GM19035 (cell line): ENCODE data around the gene DOK4.

Experiments used
- ATAC-seq: cut with Tn5 transposase; IDR thresholded peaks from one replicate; pipeline ENCODE4 v1.9.1; 2021; ENCODE audit not compliant: unreplicated experiment

Gene DOK4

GRCh38 chr16:57485916-57486857, at the start of gene DOK4:
DOK4 (minus strand) TSS chr16:57486493; CDS start chr16:57479507, 6,986 bp downstream.
- ATAC-seq, result peak; percentile 78

GRCh38 chr16:57535680-57536305, 49.5 kb upstream of the DOK4 start:
- peak; percentile 53 for ATAC-seq

GRCh38 chr16:57534881-57535658, 48.8 kb upstream of the DOK4 start:
- no peak for ATAC-seq

- no peak for ATAC-seq
Measured at GRCh38 chr16:57534337-57534880, 48.1 kb upstream of the DOK4 start.

- no peak for ATAC-seq
Measured at GRCh38 chr16:57533431-57534336, 47.4 kb upstream of the DOK4 start.

- no peak for ATAC-seq
Measured at GRCh38 chr16:57532266-57532625, 46.0 kb upstream of the DOK4 start.

GRCh38 chr16:57531635-57532265, 45.5 kb upstream of the DOK4 start:
- no peak for ATAC-seq

GRCh38 chr16:57531253-57531575, 44.9 kb upstream of the DOK4 start:
- ATAC-seq, result no peak

- ATAC-seq, result no peak
Measured at GRCh38 chr16:57530522-57531252, 44.4 kb upstream of the DOK4 start.

GRCh38 chr16:57530104-57530521, 43.8 kb upstream of the DOK4 start:
- no peak for ATAC-seq

GRCh38 chr16:57529391-57530103, 43.3 kb upstream of the DOK4 start:
- ATAC-seq, result no peak

GRCh38 chr16:57528499-57529390, 42.5 kb upstream of the DOK4 start:
- ATAC-seq, result no peak

- ATAC-seq, result no peak
Measured at GRCh38 chr16:57527610-57528360, 41.5 kb upstream of the DOK4 start.

GRCh38 chr16:57527027-57527426, 40.7 kb upstream of the DOK4 start:
- no peak for ATAC-seq

- no peak for ATAC-seq
Measured at GRCh38 chr16:57526498-57526897, 40.2 kb upstream of the DOK4 start.

- ATAC-seq, result no peak
Measured at GRCh38 chr16:57525761-57526160, 39.5 kb upstream of the DOK4 start.

GRCh38 chr16:57522960-57523359, 36.7 kb upstream of the DOK4 start:
- ATAC-seq, result no peak
